ENCODE results near the gene DAAM1. TPM values are rescaled to one million over a fixed set of nuclear protein-coding genes. Genes with fewer than 3 reads are reported as not detected.

DAAM1 gene
- total RNA-seq, 1 experiment from 2014 or later, result 35.3 TPM

GRCh38 chr14:59195912-59196311 lies 7.4 kb downstream of the DAAM1 start:
- peaks cover 6% of the 10 kb centered on the region for H3K4me1 Mint-ChIP-seq (ENCODE audit: low read depth, unreplicated experiment)
- H3K4me3 ChIP-seq (ENCODE audit: low read depth, low read length), result no peak overlapping the region
- no peak overlapping the region for H3K4me3 Mint-ChIP-seq (ENCODE audit: unreplicated experiment)
- no peaks in the 10 kb centered on the region for H3K27me3 Mint-ChIP-seq (ENCODE audit: insufficient read depth, unreplicated experiment)
- ChIA-PET POLR2A (no interaction called here), CTCF (no interaction called here)
- no peaks in the 10 kb centered on the region for H3K36me3 Mint-ChIP-seq (ENCODE audit: insufficient read depth, unreplicated experiment)
- no peaks in the 10 kb centered on the region for H3K36me3 ChIP-seq (ENCODE audit: control insufficient read depth, insufficient read depth, low read length)
- no peaks in the 10 kb centered on the region for H3K4me1 ChIP-seq
- DNase-seq, result no peak
- intact Hi-C loops (cut with micrococcal nuclease; ENCODE audit: unreplicated experiment), result no loop called here
- H3K9me3 Mint-ChIP-seq (ENCODE audit: unreplicated experiment), result no peaks in the 10 kb centered on the region
- TF ChIP-seq CTCF (IDR thresholded peaks at IDR 0.05; ENCODE audit: insufficient read depth in 1 of 2, low read depth in 1 of 2, low read length in 1 of 2, severe bottlenecking in 1 of 2, unreplicated experiment in 1 of 2), result no peak
- H3K27ac Mint-ChIP-seq (ENCODE audit: unreplicated experiment), result no peak overlapping the region
- H3K9me3 ChIP-seq, result no peaks in the 10 kb centered on the region
- no TSS peak for BruUV-seq (replicated peaks)
- no peaks in the 10 kb centered on the region for H3K27me3 ChIP-seq (replicated peaks; ENCODE audit: control insufficient read depth, insufficient read depth, low read length)

GRCh38 chr14:59197695-59198262 lies 9.3 kb downstream of the DAAM1 start:
- no peaks in the 10 kb centered on the region for H3K36me3 Mint-ChIP-seq (ENCODE audit: insufficient read depth, unreplicated experiment)
- Histone ChIP-seq H3K4me3 (ENCODE audit: low read depth, low read length) (no peak overlapping the region), H3K27me3 (replicated peaks; ENCODE audit: control insufficient read depth, insufficient read depth, low read length) (no peaks in the 10 kb centered on the region), H3K4me1 (no peaks in the 10 kb centered on the region), H3K36me3 (ENCODE audit: control insufficient read depth, insufficient read depth, low read length) (no peaks in the 10 kb centered on the region), H3K9me3 (no peaks in the 10 kb centered on the region)
- no TSS peak for BruUV-seq (replicated peaks)
- H3K4me1 Mint-ChIP-seq (ENCODE audit: low read depth, unreplicated experiment), result no peaks in the 10 kb centered on the region
- H3K27ac Mint-ChIP-seq (ENCODE audit: unreplicated experiment), result no peak overlapping the region
- no peak for TF ChIP-seq CTCF (IDR thresholded peaks at IDR 0.05; ENCODE audit: insufficient read depth in 1 of 2, low read depth in 1 of 2, low read length in 1 of 2, severe bottlenecking in 1 of 2, unreplicated experiment in 1 of 2)
- no peaks in the 10 kb centered on the region for H3K27me3 Mint-ChIP-seq (ENCODE audit: insufficient read depth, unreplicated experiment)
- no peak overlapping the region for H3K4me3 Mint-ChIP-seq (ENCODE audit: unreplicated experiment)
- no peaks in the 10 kb centered on the region for H3K9me3 Mint-ChIP-seq (ENCODE audit: unreplicated experiment)
- CTCF ChIA-PET, result interaction anchor here (0.6 kb wide), 1 partner anchor 15 kb away, joined by 3 read pairs; no protein-coding TSS in a partner anchor
- POLR2A ChIA-PET, result interaction anchor here (0.7 kb wide), 1 partner anchor 9 kb away, joined by 3 read pairs; the partner anchor contains the start of gene DAAM1
- intact Hi-C loops (cut with micrococcal nuclease; ENCODE audit: unreplicated experiment), result no loop called here
- no peak for DNase-seq

GRCh38 chr14:59199205-59199604 lies 10.7 kb downstream of the DAAM1 start:
- Mint-ChIP-seq H3K27ac (ENCODE audit: unreplicated experiment) (no peak overlapping the region), H3K9me3 (ENCODE audit: unreplicated experiment) (no peaks in the 10 kb centered on the region), H3K36me3 (ENCODE audit: insufficient read depth, unreplicated experiment) (no peaks in the 10 kb centered on the region), H3K4me1 (ENCODE audit: low read depth, unreplicated experiment) (no peaks in the 10 kb centered on the region), H3K4me3 (ENCODE audit: unreplicated experiment) (no peak overlapping the region), H3K27me3 (ENCODE audit: insufficient read depth, unreplicated experiment) (no peaks in the 10 kb centered on the region)
- H3K36me3 ChIP-seq (ENCODE audit: control insufficient read depth, insufficient read depth, low read length), result no peaks in the 10 kb centered on the region
- BruUV-seq (replicated peaks), result no TSS peak
- CTCF ChIA-PET, result no interaction called here
- H3K4me3 ChIP-seq (ENCODE audit: low read depth, low read length), result no peak overlapping the region
- H3K9me3 ChIP-seq, result no peaks in the 10 kb centered on the region
- POLR2A ChIA-PET, result no interaction called here
- peak in 1 of 2 experiments; percentile 21 for TF ChIP-seq CTCF (IDR thresholded peaks at IDR 0.05; ENCODE audit: insufficient read depth in 1 of 2, low read depth in 1 of 2, low read length in 1 of 2, severe bottlenecking in 1 of 2, unreplicated experiment in 1 of 2)
- H3K4me1 ChIP-seq, result no peaks in the 10 kb centered on the region
- H3K27me3 ChIP-seq (replicated peaks; ENCODE audit: control insufficient read depth, insufficient read depth, low read length), result no peaks in the 10 kb centered on the region
- no peak for DNase-seq
- intact Hi-C loops (cut with micrococcal nuclease; ENCODE audit: unreplicated experiment), result no loop called here
